ENCODE measurements around the gene PRKCE. TPM values are rescaled to one million over a fixed set of nuclear protein-coding genes. Genes with fewer than 3 reads are reported as not detected.

PRKCE gene
- total and polyA plus RNA-seq, 2 donors: 3.2 to 3.3 TPM

GRCh38 chr2:46170611-46171350 is 519.3 kb downstream of the PRKCE start:
- no peaks in the 10 kb centered on the region for H3K4me1 ChIP-seq (ENCODE audit: control insufficient read depth in 2 of 2, insufficient read depth in 2 of 2, low read length in 2 of 2)

GRCh38 chr2:46171411-46171953 is 520.0 kb downstream of the PRKCE start:
- H3K36me3 ChIP-seq (ENCODE audit: control insufficient read depth in 2 of 2, insufficient read depth in 2 of 2, low read length in 1 of 2): no peaks in the 10 kb centered on the region
- no peaks in the 10 kb centered on the region for H3K9me3 ChIP-seq (ENCODE audit: control insufficient read depth in 2 of 2, insufficient read depth in 1 of 2, low read length in 1 of 2)
- H3K27me3 ChIP-seq (ENCODE audit: control insufficient read depth in 2 of 2, insufficient read depth in 1 of 2, low read length in 1 of 2): no peaks in the 10 kb centered on the region
- WGBS: 95% methylated on average over 9 of the region's 9 CpGs
- no peak overlapping the region for H3K4me3 ChIP-seq (ENCODE audit: low read length in 2 of 2)
- no peak for DNase-seq (ENCODE audit: low read depth in 6 of 9, low spot score in 9 of 9)
- H3K4me1 ChIP-seq (ENCODE audit: control insufficient read depth in 2 of 2, insufficient read depth in 2 of 2, low read length in 2 of 2): no peaks in the 10 kb centered on the region
- H3K27ac ChIP-seq (ENCODE audit: low read depth in 1 of 2, low read length in 1 of 2): no peak overlapping the region

More at GRCh38 chr2:46170611-46171350, 519.3 kb downstream of the PRKCE start:
- 95% methylated on average over 9 of the region's 9 CpGs for WGBS
- Histone ChIP-seq H3K9me3 (ENCODE audit: control insufficient read depth in 2 of 2, insufficient read depth in 1 of 2, low read length in 1 of 2) (no peaks in the 10 kb centered on the region), H3K4me3 (ENCODE audit: low read length in 2 of 2) (no peak overlapping the region), H3K27ac (ENCODE audit: low read depth in 1 of 2, low read length in 1 of 2) (no peak overlapping the region), H3K27me3 (ENCODE audit: control insufficient read depth in 2 of 2, insufficient read depth in 1 of 2, low read length in 1 of 2) (no peaks in the 10 kb centered on the region), H3K36me3 (ENCODE audit: control insufficient read depth in 2 of 2, insufficient read depth in 2 of 2, low read length in 1 of 2) (no peaks in the 10 kb centered on the region)
- DNase-seq (ENCODE audit: low read depth in 6 of 9, low spot score in 9 of 9): no peak

- H3K27ac ChIP-seq (ENCODE audit: low read depth in 1 of 2, low read length in 1 of 2): no peak overlapping the region
- no peaks in the 10 kb centered on the region for H3K4me1 ChIP-seq (ENCODE audit: control insufficient read depth in 2 of 2, insufficient read depth in 2 of 2, low read length in 2 of 2)
- no peaks in the 10 kb centered on the region for H3K9me3 ChIP-seq (ENCODE audit: control insufficient read depth in 2 of 2, insufficient read depth in 1 of 2, low read length in 1 of 2)
- no peak for DNase-seq (ENCODE audit: low read depth in 6 of 9, low spot score in 9 of 9)
- H3K27me3 ChIP-seq (ENCODE audit: control insufficient read depth in 2 of 2, insufficient read depth in 1 of 2, low read length in 1 of 2): no peaks in the 10 kb centered on the region
- no peaks in the 10 kb centered on the region for H3K36me3 ChIP-seq (ENCODE audit: control insufficient read depth in 2 of 2, insufficient read depth in 2 of 2, low read length in 1 of 2)
- 98% methylated on average over 14 of the region's 14 CpGs for WGBS
- no peak overlapping the region for H3K4me3 ChIP-seq (ENCODE audit: low read length in 2 of 2)
Observed at GRCh38 chr2:46171996-46172546, 520.6 kb downstream of the PRKCE start.

GRCh38 chr2:46173030-46173429 is 521.6 kb downstream of the PRKCE start:
- DNase-seq (ENCODE audit: low read depth in 6 of 9, low spot score in 9 of 9): no peak
- H3K9me3 ChIP-seq (ENCODE audit: control insufficient read depth in 2 of 2, insufficient read depth in 1 of 2, low read length in 1 of 2): no peaks in the 10 kb centered on the region
- H3K36me3 ChIP-seq (ENCODE audit: control insufficient read depth in 2 of 2, insufficient read depth in 2 of 2, low read length in 1 of 2): no peaks in the 10 kb centered on the region
- H3K4me3 ChIP-seq (ENCODE audit: low read length in 2 of 2): no peak overlapping the region
- no peaks in the 10 kb centered on the region for H3K4me1 ChIP-seq (ENCODE audit: control insufficient read depth in 2 of 2, insufficient read depth in 2 of 2, low read length in 2 of 2)
- H3K27ac ChIP-seq (ENCODE audit: low read depth in 1 of 2, low read length in 1 of 2): no peak overlapping the region
- over 99% methylated on average over 4 of the region's 4 CpGs for WGBS
- no peaks in the 10 kb centered on the region for H3K27me3 ChIP-seq (ENCODE audit: control insufficient read depth in 2 of 2, insufficient read depth in 1 of 2, low read length in 1 of 2)

- DNase-seq (ENCODE audit: low read depth in 6 of 9, low spot score in 9 of 9): no peak
- WGBS: 95% methylated on average over 7 of the region's 7 CpGs
- no peak overlapping the region for H3K4me3 ChIP-seq (ENCODE audit: low read length in 2 of 2)
- no peaks in the 10 kb centered on the region for H3K27me3 ChIP-seq (ENCODE audit: control insufficient read depth in 2 of 2, insufficient read depth in 1 of 2, low read length in 1 of 2)
- peaks cover 0 to 1% of the 10 kb centered on the region in 2 donors for H3K4me1 ChIP-seq (ENCODE audit: control insufficient read depth in 2 of 2, insufficient read depth in 2 of 2, low read length in 2 of 2)
- H3K27ac ChIP-seq (ENCODE audit: low read depth in 1 of 2, low read length in 1 of 2): no peak overlapping the region
- H3K36me3 ChIP-seq (ENCODE audit: control insufficient read depth in 2 of 2, insufficient read depth in 2 of 2, low read length in 1 of 2): no peaks in the 10 kb centered on the region
- H3K9me3 ChIP-seq (ENCODE audit: control insufficient read depth in 2 of 2, insufficient read depth in 1 of 2, low read length in 1 of 2): no peaks in the 10 kb centered on the region
Observed at GRCh38 chr2:46173636-46174250, 522.3 kb downstream of the PRKCE start.

- no peaks in the 10 kb centered on the region for H3K27me3 ChIP-seq (ENCODE audit: control insufficient read depth in 2 of 2, insufficient read depth in 1 of 2, low read length in 1 of 2)
- no peak overlapping the region for H3K27ac ChIP-seq (ENCODE audit: low read depth in 1 of 2, low read length in 1 of 2)
- DNase-seq (ENCODE audit: low read depth in 6 of 9, low spot score in 9 of 9): no peak
- H3K4me3 ChIP-seq (ENCODE audit: low read length in 2 of 2): no peak overlapping the region
- WGBS: 86% methylated on average over 14 of the region's 14 CpGs
- peaks cover 0 to 9% of the 10 kb centered on the region in 2 donors for H3K4me1 ChIP-seq (ENCODE audit: control insufficient read depth in 2 of 2, insufficient read depth in 2 of 2, low read length in 2 of 2)
- no peaks in the 10 kb centered on the region for H3K36me3 ChIP-seq (ENCODE audit: control insufficient read depth in 2 of 2, insufficient read depth in 2 of 2, low read length in 1 of 2)
- no peaks in the 10 kb centered on the region for H3K9me3 ChIP-seq (ENCODE audit: control insufficient read depth in 2 of 2, insufficient read depth in 1 of 2, low read length in 1 of 2)
Observed at GRCh38 chr2:46174345-46175170, 523.1 kb downstream of the PRKCE start.

GRCh38 chr2:46175419-46175818 is 523.9 kb downstream of the PRKCE start:
- Histone ChIP-seq H3K36me3 (ENCODE audit: control insufficient read depth in 2 of 2, insufficient read depth in 2 of 2, low read length in 1 of 2) (no peaks in the 10 kb centered on the region), H3K4me1 (ENCODE audit: control insufficient read depth in 2 of 2, insufficient read depth in 2 of 2, low read length in 2 of 2) (peaks cover 0 to 16% of the 10 kb centered on the region in 2 donors), H3K9me3 (ENCODE audit: control insufficient read depth in 2 of 2, insufficient read depth in 1 of 2, low read length in 1 of 2) (no peaks in the 10 kb centered on the region), H3K27ac (ENCODE audit: low read depth in 1 of 2, low read length in 1 of 2) (no peak overlapping the region), H3K4me3 (ENCODE audit: low read length in 2 of 2) (no peak overlapping the region), H3K27me3 (ENCODE audit: control insufficient read depth in 2 of 2, insufficient read depth in 1 of 2, low read length in 1 of 2) (no peaks in the 10 kb centered on the region)
- 98% methylated on average over 4 of the region's 4 CpGs for whole genome bisulfite sequencing
- no peak for DNase-seq (ENCODE audit: low read depth in 6 of 9, low spot score in 9 of 9)

GRCh38 chr2:46177461-46178089 is 526.1 kb downstream of the PRKCE start:
- H3K4me1 ChIP-seq (ENCODE audit: control insufficient read depth in 2 of 2, insufficient read depth in 2 of 2, low read length in 2 of 2): peaks cover 0 to 16% of the 10 kb centered on the region in 2 donors
- no peak overlapping the region for H3K4me3 ChIP-seq (ENCODE audit: low read length in 2 of 2)
- H3K27ac ChIP-seq (ENCODE audit: low read depth in 1 of 2, low read length in 1 of 2): no peak overlapping the region
- no peaks in the 10 kb centered on the region for H3K9me3 ChIP-seq (ENCODE audit: control insufficient read depth in 2 of 2, insufficient read depth in 1 of 2, low read length in 1 of 2)
- no peaks in the 10 kb centered on the region for H3K27me3 ChIP-seq (ENCODE audit: control insufficient read depth in 2 of 2, insufficient read depth in 1 of 2, low read length in 1 of 2)
- H3K36me3 ChIP-seq (ENCODE audit: control insufficient read depth in 2 of 2, insufficient read depth in 2 of 2, low read length in 1 of 2): no peaks in the 10 kb centered on the region
- no peak for DNase-seq (ENCODE audit: low read depth in 6 of 9, low spot score in 9 of 9)
- 94% methylated on average over 6 of the region's 6 CpGs for WGBS
